HepG2 (cell line): Measurements from ENCODE around the gene DUXA. TPM values are rescaled to one million over a fixed set of nuclear protein-coding genes. Genes with fewer than 3 reads are reported as not detected.

ENCODE experiments used
- ATAC-seq: fragments of 200-7000 bp; cut with Tn5 transposase; 3 replicates; pipeline ENCODE4 v1.9.1; 2020; ENCODE audit warnings: mild to moderate bottlenecking, moderate library complexity
- BruUV-seq: library from RNA; stranded (reverse); fragments of 400-500 nt; replicated peaks from 2 replicates; lab custom pipeline; 2021; lab: Mats Ljungman, UMichigan
- CTCF ChIA-PET: fragments of 300-600 bp; formaldehyde crosslinking; extraction: SDS; loops from one replicate; lab custom pipeline; 2021; ENCODE audit warnings: low total read pairs, inconsistent platforms, low intra/inter-chr PET ratio; lab: Yijun Ruan, JAX
- POLR2A ChIA-PET: fragments of 350-600 bp; sonication (Branson Sonifier 250); formaldehyde crosslinking; loops from one replicate; lab custom pipeline; 2020; ENCODE audit warnings: antibody characterized with exemption, inconsistent platforms; lab: Yijun Ruan, JAX
- DNase-seq: peaks from one replicate; pipeline ENCODE4 v3.0.0-alpha.2; 2015; ENCODE audit warnings: low spot score
- FAIRE-seq: peaks from 3 replicates; lab custom pipeline; 2011; peaks lifted over from hg19 to GRCh38; lab: Jason Lieb, UNC
- H2AFZ ChIP-seq: one replicate; pipeline ENCODE4 v1.6.1; 2011; ENCODE audit warnings: low read length, inconsistent platforms
- H3K27ac ChIP-seq: fragments of 300-600 bp; 3 replicates; pipeline ENCODE4 v1.8.0; 2011; ENCODE audit warnings: mixed run types, mild to moderate bottlenecking, mixed read lengths, low read length, inconsistent platforms; ENCODE audit not compliant: insufficient read depth; ENCODE audit errors: extremely low read length
- H3K27me3 ChIP-seq, 2 experiments: fragments of 200-600 bp in 1 of 2; 2 replicates in 1 of 2; 3 replicates in 1 of 2; pipeline versions ENCODE4 v1.6.0 to v1.8.0; 2011; ENCODE audit warnings: low read length in 2 of 2, mild to moderate bottlenecking in 2 of 2, moderate library complexity in 2 of 2, inconsistent platforms in 1 of 2; ENCODE audit not compliant: insufficient read depth in 2 of 2, control insufficient read depth in 1 of 2
- H3K36me3 ChIP-seq, 2 experiments: fragments of 200-600 bp in 1 of 2; replicated peaks in 1 of 2; 2 replicates in 1 of 2; 3 replicates in 1 of 2; pipeline versions ENCODE4 v1.5.1 to v1.8.0; 2011; ENCODE audit warnings: low read length in 2 of 2, inconsistent platforms in 1 of 2; ENCODE audit not compliant: insufficient read depth in 2 of 2, control insufficient read depth in 1 of 2
- H3K4me1 ChIP-seq: 2 replicates; pipeline ENCODE4 v1.5.1; 2012; ENCODE audit warnings: low read length, inconsistent platforms; ENCODE audit not compliant: insufficient read depth
- H3K4me2 ChIP-seq: 2 replicates; pipeline ENCODE4 v1.6.0; 2011; ENCODE audit warnings: low read depth, low read length, inconsistent platforms
- H3K4me3 ChIP-seq, 3 experiments: fragments of 200-600 bp in 1 of 3; sonication (generic), shearing (Covaris generic) in 1 of 3; replicated peaks in 1 of 3; 2 replicates each; pipeline ENCODE4 v1.5.1; 2011 to 2016; ENCODE audit warnings: low read length in 3 of 3, inconsistent platforms in 2 of 3, low read depth in 2 of 3, mild to moderate bottlenecking in 2 of 3, control low read depth in 1 of 3, mixed read lengths in 1 of 3; ENCODE audit not compliant: insufficient read depth in 1 of 3
- H3K79me2 ChIP-seq: one replicate; pipeline ENCODE4 v1.6.1; 2011; ENCODE audit warnings: low read length, inconsistent platforms; ENCODE audit not compliant: insufficient read depth
- H3K9ac ChIP-seq: 2 replicates; pipeline ENCODE4 v1.6.0; 2011; ENCODE audit warnings: mild to moderate bottlenecking, low read depth, low read length, inconsistent platforms; ENCODE audit not compliant: insufficient read depth
- H3K9me3 ChIP-seq: 2 replicates; pipeline ENCODE4 v1.5.1; 2012; ENCODE audit warnings: mild to moderate bottlenecking, low read length
- H4K20me1 ChIP-seq: 2 replicates; pipeline ENCODE4 v1.6.0; 2011; ENCODE audit warnings: inconsistent platforms, mild to moderate bottlenecking, low read length, moderate library complexity; ENCODE audit not compliant: insufficient read depth
- CC2D1A ChIP-seq: sonication (generic); formaldehyde crosslinking; IDR thresholded peaks from 2 replicates; pipeline ENCODE4 v1.8.1; 2023; ENCODE audit warnings: mild to moderate bottlenecking, missing genetic modification reagents
- HDAC2 ChIP-seq: sonication (generic); formaldehyde crosslinking; IDR thresholded peaks from 2 replicates; pipeline ENCODE4 v1.4.0; 2020; ENCODE audit warnings: missing genetic modification reagents
- IKZF1 ChIP-seq: fragments of 450-650 bp; IDR thresholded peaks from 2 replicates; pipeline ENCODE4 v1.7.1; 2016
- MTA1 ChIP-seq: sonication (generic); formaldehyde crosslinking; IDR thresholded peaks from 2 replicates; pipeline ENCODE4 v1.4.0; 2020; ENCODE audit warnings: missing genetic modification reagents, mild to moderate bottlenecking, borderline replicate concordance
- MYC ChIP-seq: sonication (generic); formaldehyde crosslinking; IDR thresholded peaks from 2 replicates; pipeline ENCODE4 v1.9.0; 2021; ENCODE audit warnings: missing genetic modification reagents, borderline replicate concordance
- NKX3-1 ChIP-seq: sonication (generic); formaldehyde crosslinking; IDR thresholded peaks from 2 replicates; pipeline ENCODE4 v1.5.0; 2020; ENCODE audit warnings: missing genetic modification reagents
- NR1H2 ChIP-seq: sonication (generic); formaldehyde crosslinking; IDR thresholded peaks from 2 replicates; pipeline ENCODE4 v1.8.1; 2022; ENCODE audit warnings: low read depth, missing genetic modification reagents, borderline replicate concordance
- RCOR2 ChIP-seq: IDR thresholded peaks from 2 replicates; pipeline ENCODE4 v1.6.1; 2016; ENCODE audit warnings: missing biosample characterization, missing genetic modification reagents
- TBX3 ChIP-seq: fragments of 450-650 bp; IDR thresholded peaks from 2 replicates; pipeline ENCODE4 v1.6.1; 2017; ENCODE audit warnings: antibody characterized with exemption, mild to moderate bottlenecking, inconsistent platforms, borderline replicate concordance
- ZNF430 ChIP-seq: sonication (generic); formaldehyde crosslinking; IDR thresholded peaks from 2 replicates; pipeline ENCODE4 v1.9.0; 2021; ENCODE audit warnings: mild to moderate bottlenecking, missing genetic modification reagents
- ZNF883 ChIP-seq: sonication (generic); formaldehyde crosslinking; IDR thresholded peaks from 2 replicates; pipeline ENCODE4 v1.5.1; 2020; ENCODE audit warnings: mild to moderate bottlenecking, missing genetic modification reagents; ENCODE audit errors: not compliant biosample characterization
- ZSCAN30 ChIP-seq: sonication (generic); formaldehyde crosslinking; IDR thresholded peaks from 2 replicates; pipeline ENCODE4 v1.5.0; 2020; ENCODE audit warnings: mild to moderate bottlenecking, missing genetic modification reagents
- WGBS: methylation state at CpG from one replicate; pipeline ENCODE4 v1.1.6; 2017; ENCODE audit warnings: low lambda C conversion rate; 5-methylcytosine and 5-hydroxymethylcytosine counted together
- in situ Hi-C: cut with HindIII; loops from 2 replicates; pipeline ENCODE4 v1.10.0; 2017; ENCODE audit warnings: low pct_unique_long_range_greater_than_20kb; ENCODE audit not compliant: extremely low pct_ligation_motif_present
- intact Hi-C: fragments of 100-400 bp; cut with micrococcal nuclease; formaldehyde crosslinking; loops from one replicate; pipeline ENCODE4 v1.10.0; 2022; ENCODE audit not compliant: unreplicated experiment
- polyA plus RNA-seq, 8 experiments: library from polyadenylated mRNA; depleted of rRNA in 3 of 8; stranded (reverse) in 7 of 8; unstranded in 1 of 8; fragments of >200 nt; fragmentation: Illumina TruSeq in 4 of 8; extraction: Trizol in 4 of 8; gene quantifications; 2 replicates each; pipeline versions ENCODE4 v1.2.1 to v1.2.3, GENCODE V29; 2011 to 2016; ENCODE audit warnings: low read depth in 4 of 8, missing spikeins in 1 of 8, mixed read lengths in 1 of 8; ENCODE audit not compliant: insufficient read depth in 1 of 8
- total RNA-seq, 5 experiments: library from RNA; depleted of rRNA; stranded (reverse); fragments of >200 nt; fragmentation: Illumina TruSeq; extraction: Trizol; gene quantifications; 2 replicates each; pipeline ENCODE4 v1.2.3, GENCODE V29; 2016; ENCODE audit warnings: low read depth in 1 of 5
- TF ChIP-seq, protein P1 (sequence below): sonication (generic); formaldehyde crosslinking; IDR thresholded peaks from 2 replicates; pipeline ENCODE4 v1.4.0; 2020; ENCODE audit warnings: missing genetic modification reagents
- TF ChIP-seq, protein P2 (sequence below): sonication (generic); formaldehyde crosslinking; IDR thresholded peaks from 2 replicates; pipeline ENCODE4 v1.5.0; 2020; ENCODE audit warnings: mild to moderate bottlenecking, missing genetic modification reagents

DUXA gene
- total and polyA plus RNA-seq, 2 of the 13 experiments (the other 11 are each of a cell fraction or from before 2014, with no cell fraction given) = not detected

DNA sequence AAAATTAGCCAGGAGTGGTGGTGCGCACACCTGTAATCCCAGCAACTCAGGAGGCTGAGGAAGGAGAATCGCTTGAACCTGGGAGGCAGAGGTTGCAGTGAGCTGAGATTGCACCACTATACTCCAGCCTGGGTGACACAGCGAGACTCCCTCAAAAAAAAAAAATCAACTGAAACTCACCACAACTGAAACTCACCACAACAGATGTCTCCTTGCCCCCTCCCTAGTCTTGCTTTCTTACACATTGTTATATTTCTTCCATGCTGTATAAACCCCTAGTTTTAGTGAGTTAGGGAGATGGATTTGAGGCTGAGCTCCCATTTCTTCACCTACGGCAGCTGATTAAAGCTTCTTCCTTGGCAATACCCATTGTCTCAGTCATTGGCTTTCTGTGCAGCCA lies 25.6 kb downstream of the DUXA start:
- intact Hi-C loops (no loop called here), in situ Hi-C loops (no loop called here)
- ChIA-PET CTCF (no interaction called here), POLR2A (no interaction called here)
- no peaks in the 10 kb centered on the region for H4K20me1 ChIP-seq
- no peaks in the 10 kb centered on the region for H3K36me3 ChIP-seq
- no peaks in the 10 kb centered on the region for H3K9me3 ChIP-seq
- no TSS peak for BruUV-seq
- WGBS = 50% methylated on average over 4 of the region's 4 CpGs
- no peak for TF ChIP-seq CC2D1A (CRISPR knock-in tag)
- TF ChIP-seq TBX3 = no peak
- TF ChIP-seq, protein P1, sequence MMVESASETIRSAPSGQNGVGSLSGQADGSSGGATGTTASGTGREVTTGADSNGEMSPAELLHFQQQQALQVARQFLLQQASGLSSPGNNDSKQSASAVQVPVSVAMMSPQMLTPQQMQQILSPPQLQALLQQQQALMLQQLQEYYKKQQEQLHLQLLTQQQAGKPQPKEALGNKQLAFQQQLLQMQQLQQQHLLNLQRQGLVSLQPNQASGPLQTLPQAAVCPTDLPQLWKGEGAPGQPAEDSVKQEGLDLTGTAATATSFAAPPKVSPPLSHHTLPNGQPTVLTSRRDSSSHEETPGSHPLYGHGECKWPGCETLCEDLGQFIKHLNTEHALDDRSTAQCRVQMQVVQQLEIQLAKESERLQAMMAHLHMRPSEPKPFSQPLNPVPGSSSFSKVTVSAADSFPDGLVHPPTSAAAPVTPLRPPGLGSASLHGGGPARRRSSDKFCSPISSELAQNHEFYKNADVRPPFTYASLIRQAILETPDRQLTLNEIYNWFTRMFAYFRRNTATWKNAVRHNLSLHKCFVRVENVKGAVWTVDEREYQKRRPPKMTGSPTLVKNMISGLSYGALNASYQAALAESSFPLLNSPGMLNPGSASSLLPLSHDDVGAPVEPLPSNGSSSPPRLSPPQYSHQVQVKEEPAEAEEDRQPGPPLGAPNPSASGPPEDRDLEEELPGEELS (CRISPR knock-in tag) = no peak
- TF ChIP-seq RCOR2 (CRISPR knock-in tag) = no peak
- no peak for TF ChIP-seq ZNF430 (CRISPR knock-in tag)
- TF ChIP-seq NKX3-1 = no peak
- TF ChIP-seq IKZF1 = no peak
- TF ChIP-seq HDAC2 (CRISPR knock-in tag) = no peak
- no peak for TF ChIP-seq ZNF883 (CRISPR knock-in tag)
- TF ChIP-seq, protein P2, sequence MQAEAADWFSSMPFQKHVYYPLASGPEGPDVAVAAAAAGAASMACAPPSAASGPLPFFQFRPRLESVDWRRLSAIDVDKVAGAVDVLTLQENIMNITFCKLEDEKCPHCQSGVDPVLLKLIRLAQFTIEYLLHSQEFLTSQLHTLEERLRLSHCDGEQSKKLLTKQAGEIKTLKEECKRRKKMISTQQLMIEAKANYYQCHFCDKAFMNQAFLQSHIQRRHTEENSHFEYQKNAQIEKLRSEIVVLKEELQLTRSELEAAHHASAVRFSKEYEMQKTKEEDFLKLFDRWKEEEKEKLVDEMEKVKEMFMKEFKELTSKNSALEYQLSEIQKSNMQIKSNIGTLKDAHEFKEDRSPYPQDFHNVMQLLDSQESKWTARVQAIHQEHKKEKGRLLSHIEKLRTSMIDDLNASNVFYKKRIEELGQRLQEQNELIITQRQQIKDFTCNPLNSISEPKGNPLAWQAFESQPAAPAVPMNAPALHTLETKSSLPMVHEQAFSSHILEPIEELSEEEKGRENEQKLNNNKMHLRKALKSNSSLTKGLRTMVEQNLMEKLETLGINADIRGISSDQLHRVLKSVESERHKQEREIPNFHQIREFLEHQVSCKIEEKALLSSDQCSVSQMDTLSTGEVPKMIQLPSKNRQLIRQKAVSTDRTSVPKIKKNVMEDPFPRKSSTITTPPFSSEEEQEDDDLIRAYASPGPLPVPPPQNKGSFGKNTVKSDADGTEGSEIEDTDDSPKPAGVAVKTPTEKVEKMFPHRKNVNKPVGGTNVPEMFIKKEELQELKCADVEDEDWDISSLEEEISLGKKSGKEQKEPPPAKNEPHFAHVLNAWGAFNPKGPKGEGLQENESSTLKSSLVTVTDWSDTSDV = no peak
- no peak for TF ChIP-seq ZSCAN30
- no peak for TF ChIP-seq MTA1 (CRISPR knock-in tag)
- no peak for TF ChIP-seq NR1H2 (CRISPR knock-in tag)
- no peak for TF ChIP-seq MYC (CRISPR knock-in tag)
- no peak for FAIRE-seq
- DNase-seq = no peak
- H3K4me1 ChIP-seq = no peaks in the 10 kb centered on the region
- H3K4me2 ChIP-seq = no peak overlapping the region
- no peaks in the 10 kb centered on the region for H3K79me2 ChIP-seq
- no peak overlapping the region for H3K9ac ChIP-seq
- H2AFZ ChIP-seq = no peak overlapping the region
- H3K4me3 ChIP-seq = no peak overlapping the region
- no peak for ATAC-seq
- peaks cover 0 to 4% of the 10 kb centered on the region in 2 experiments; a peak in 1 of 5 replicates for H3K27me3 ChIP-seq
- no peak overlapping the region for H3K27ac ChIP-seq
